DMS153 treated with DMSO at 0.1 percent for 48 hours (cell line): ENCODE data around the gene DPP4.
"Not testable (repeated sequence)": the region's sequence is repeated elsewhere in the genome, so short reads cannot be mapped to it uniquely, and the experiment has no call there.

Source experiments
- DNase-seq: peaks from one replicate; lab custom pipeline; 2025; ENCODE audit not compliant: unreplicated experiment; lab: John Stamatoyannopoulos, UW

The DPP4 gene

GRCh38 chr2:161962160-161962559 is 111.9 kb downstream of the DPP4 start:
- DNase-seq, result no peak

DNA sequence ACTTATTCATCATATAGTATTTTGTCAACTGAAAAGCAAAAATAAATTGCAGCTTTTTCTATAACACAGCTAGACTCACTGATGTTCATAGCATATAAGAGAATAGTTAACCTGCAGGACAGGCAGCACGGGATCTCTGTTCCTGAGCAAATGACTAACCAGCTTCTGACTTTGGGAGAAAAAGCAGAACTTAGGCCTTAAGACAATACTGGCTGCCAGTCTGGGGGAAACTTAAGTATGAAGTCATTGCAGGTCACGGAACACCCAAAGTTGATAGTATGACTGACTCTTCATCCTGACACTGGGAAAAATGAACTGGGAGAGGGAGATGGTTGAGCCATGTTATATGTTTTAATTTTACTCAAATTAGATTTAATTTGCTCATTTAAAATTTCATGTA is 113.0 kb downstream of the DPP4 start:
- DNase-seq, result no peak

GRCh38 chr2:161956738-161957137 is 117.3 kb downstream of the DPP4 start:
- DNase-seq, result peak; percentile 38

GRCh38 chr2:161955211-161955610 is 118.8 kb downstream of the DPP4 start:
- no peak for DNase-seq

DNA sequence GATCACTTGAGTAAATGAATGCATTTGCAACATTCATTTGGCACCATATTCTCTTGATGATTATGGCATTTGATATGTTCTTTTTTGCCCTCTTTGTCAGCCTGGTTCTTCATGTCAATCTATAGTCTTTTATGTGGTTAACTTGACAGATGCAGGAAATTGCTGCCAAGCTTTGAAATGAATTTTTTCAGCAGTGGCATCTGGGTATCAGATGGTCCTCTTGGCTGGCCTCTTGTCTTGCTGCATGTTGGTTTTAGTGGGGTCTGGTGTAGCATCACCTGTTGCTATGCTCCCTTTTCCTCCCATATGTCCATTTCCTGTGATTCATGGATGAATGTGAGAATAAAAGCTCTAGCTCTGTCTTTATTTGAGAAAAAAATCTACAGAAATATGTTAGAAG is 119.9 kb downstream of the DPP4 start:
- no peak for DNase-seq

DNA sequence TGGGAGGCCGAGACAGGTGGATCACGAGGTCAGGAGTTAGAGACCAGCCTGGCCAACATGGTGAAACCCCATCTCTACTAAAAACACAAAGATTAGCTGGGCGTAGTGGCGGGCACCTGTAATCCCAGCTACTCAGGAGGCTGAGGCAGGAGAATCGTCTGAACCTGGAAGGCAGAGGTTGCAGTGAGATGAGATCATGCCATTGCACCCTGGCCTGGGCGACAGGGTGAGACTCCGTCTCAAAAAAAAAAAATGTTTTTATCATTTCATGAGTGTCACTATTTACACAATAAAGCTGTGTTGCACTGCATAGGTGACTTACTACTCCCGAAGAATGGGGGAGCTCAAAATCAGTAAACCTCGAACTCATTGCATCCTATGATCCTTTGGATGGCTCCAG is 120.6 kb downstream of the DPP4 start:
- DNase-seq, result not testable (repeated sequence)

GRCh38 chr2:161952783-161953191 is 121.2 kb downstream of the DPP4 start:
- no peak for DNase-seq

DNA sequence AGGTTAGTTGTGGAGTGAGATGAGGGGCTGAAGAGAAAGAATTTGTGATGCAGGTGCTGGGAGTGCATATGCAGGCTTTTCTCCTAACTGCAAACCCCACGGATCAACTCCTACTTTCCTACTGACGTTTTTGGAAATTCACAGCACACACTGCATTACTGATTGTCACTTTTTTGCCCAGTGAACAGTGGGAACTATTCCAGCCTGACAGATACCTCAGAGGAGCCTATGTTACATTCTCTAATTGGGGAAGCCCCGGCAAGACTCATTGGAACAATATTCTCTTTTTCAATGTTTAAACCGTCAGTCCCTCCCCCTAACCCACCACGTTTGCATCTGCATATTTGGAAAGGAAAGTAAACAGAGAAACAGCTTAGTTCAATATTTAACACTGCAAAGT is 126.2 kb downstream of the DPP4 start:
- DNase-seq, result no peak

GRCh38 chr2:161947406-161947805 is 126.6 kb downstream of the DPP4 start:
- no peak for DNase-seq

DNA sequence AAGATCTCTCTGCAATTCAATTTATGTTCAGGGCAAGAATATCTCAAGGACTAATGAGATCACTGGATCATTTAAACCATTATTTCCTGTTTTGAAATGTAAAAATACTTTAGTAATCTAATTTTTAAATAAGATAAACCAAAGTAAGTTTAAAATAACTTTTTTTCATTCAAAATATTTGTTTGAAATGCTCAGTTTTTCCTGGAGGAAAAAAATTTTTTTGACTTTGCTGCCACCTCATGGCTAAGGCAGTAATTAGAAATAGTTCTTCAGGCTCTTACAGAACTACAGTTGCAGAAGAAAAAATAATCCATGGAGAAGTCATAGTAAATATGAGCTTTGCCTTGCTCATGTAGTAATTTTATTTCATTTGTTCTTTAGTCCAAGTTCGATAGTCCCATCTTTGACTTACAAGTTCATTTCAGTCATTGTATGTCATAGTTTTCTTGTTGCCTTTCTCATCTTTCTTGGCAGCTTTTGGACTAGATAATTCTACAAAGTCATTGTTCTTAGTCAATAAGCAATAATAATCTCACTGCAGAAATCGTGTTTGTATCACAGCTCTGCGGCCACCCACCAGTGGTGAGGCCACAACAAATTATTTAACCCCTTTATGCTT is 127.4 kb downstream of the DPP4 start:
- DNase-seq, result peak; percentile 22

DNA sequence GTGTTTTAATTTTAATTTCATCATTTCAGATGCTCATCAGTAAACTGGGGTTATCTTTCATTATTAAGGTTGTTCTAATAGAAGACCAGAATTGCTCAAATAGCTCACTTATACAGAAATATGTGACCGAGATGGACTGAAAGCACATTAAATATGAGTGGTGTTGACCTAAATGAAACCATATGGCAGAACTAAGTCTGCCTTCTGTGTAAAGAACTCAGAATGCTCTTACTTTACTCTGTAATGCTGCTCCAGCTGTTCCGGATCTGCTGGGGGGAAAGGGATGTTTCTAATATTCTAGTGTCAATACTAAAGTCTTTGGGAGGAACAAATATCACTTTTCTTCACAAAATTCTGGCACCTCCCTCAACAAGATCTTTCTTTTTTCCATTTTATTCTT is 131.0 kb downstream of the DPP4 start:
- DNase-seq, result no peak
